GM18909 (cell line): ENCODE measurements around the gene DNAJC1.
"Not testable (repeated sequence)": the region's sequence is repeated elsewhere in the genome, so short reads cannot be mapped to it uniquely, and the experiment has no call there.

ENCODE experiments used
- ATAC-seq: cut with Tn5 transposase; IDR thresholded peaks from one replicate; pipeline ENCODE4 v1.9.1; 2021; ENCODE audit warnings: mild to moderate bottlenecking; ENCODE audit not compliant: unreplicated experiment, poor library complexity

The DNAJC1 gene

DNA sequence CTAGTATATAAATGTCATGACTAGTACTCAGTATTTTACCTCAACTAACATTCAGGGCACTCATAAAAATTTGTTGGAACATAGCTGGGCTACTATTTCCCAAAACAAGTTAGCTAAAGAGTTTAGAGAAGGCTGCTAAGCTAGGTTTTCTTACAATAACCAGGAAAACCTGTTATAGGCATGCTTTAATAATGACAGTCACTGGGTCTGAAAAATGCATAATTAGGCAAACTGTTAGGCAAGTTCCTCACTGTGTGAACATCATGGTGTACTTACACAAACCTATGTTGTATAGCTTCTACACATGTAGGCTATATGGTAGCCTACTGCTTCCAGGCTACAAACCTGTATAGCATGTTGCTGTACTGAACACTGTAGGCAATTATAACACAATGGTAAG lies 79.0 kb downstream of the DNAJC1 start:
- no peak for ATAC-seq

DNA sequence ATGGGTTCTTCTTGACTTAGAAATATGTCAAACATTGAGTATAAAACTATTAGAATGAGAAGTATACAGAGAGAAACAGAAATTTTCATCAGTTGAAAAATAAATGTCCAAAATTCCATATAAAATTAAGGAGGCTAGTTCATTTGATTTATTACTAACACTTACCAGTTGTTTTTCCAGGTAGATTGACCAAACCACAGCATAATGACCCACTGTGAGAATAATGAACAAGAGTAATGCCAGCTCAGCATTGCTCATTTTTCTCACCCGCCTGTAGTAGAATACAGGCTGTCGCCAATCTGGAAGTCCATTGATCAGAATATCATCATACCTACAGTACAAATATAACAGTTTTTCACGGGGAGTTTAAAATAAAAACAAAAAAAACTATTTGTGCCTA lies 82.9 kb downstream of the DNAJC1 start:
- no peak for ATAC-seq

DNA sequence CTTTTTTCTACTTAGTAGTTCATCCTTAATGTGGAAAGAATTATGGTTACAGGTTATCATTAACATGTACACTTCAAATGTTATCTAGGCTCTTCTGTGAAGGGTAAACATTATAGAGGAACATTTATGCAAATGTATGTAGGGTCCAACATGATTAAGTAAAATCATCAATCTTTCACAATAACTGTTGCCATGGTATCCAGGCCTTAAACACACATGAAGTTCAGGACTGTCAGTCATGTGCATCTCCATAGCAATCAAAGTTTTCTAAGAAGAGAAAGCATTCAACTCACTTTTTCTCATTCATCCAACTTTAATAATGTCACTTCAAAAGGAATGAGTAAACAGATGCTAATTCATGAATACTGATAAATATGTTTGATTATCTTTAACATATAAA lies 83.6 kb downstream of the DNAJC1 start:
- no peak for ATAC-seq

DNA sequence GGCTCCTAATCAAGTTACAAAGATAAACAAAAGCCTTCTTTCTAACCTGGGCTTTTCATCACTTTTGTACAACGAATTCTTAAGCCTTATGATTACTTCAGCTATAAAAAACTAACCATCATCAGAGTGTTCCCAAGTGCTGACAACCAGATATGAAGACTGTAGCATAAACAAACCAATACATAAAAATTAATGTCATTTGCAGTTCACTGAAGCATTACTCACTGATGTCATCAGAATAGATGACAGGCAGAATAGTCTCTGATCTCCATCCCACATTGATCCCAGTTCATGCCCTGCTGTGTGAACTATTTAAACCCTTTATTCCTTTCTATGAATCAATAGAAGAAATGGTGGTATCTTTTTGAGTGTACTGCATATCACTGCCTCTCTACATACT lies 84.4 kb downstream of the DNAJC1 start:
- ATAC-seq, result no peak

DNA sequence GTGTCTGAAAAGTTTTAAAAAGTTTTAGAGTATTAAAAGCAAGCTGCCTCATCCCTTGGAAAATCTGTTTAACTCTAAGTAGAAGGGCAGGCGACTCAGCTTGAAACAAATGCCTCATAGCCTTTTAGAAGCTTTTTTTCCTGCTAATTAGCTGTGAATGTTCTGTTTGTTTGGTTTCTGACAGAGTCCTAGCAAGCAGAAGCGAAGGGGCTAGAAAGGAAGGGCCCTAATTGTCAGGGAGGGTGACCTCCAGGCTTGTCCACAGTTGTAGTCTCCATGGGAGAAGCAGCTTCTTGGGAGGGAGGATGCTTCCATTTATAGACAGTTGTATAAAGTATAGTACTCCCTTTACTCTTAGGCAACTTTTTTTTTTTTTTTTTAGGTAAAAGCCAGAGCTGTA lies 90.9 kb downstream of the DNAJC1 start:
- no peak for ATAC-seq

DNA sequence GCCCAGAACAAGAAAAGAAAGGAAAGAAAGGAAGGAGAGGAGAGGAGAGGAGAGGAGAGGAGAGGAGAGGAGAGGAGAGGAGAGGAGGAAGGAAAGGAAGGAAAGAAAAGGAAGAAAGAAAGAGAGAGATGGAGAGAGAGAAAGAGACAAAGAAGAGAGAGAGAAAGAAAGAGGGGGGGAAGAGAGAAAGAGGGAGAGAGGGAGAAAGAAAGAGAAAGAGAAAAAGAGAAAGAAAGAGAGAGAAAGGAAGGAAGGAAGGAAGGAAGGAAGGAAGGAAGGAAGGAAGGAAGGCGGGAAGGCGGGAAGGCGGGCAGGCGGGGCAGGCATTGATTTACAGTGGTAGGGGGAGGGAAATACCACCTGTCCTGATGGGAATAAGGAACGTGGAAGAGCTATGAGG lies 92.7 kb downstream of the DNAJC1 start:
- no peak for ATAC-seq

DNA sequence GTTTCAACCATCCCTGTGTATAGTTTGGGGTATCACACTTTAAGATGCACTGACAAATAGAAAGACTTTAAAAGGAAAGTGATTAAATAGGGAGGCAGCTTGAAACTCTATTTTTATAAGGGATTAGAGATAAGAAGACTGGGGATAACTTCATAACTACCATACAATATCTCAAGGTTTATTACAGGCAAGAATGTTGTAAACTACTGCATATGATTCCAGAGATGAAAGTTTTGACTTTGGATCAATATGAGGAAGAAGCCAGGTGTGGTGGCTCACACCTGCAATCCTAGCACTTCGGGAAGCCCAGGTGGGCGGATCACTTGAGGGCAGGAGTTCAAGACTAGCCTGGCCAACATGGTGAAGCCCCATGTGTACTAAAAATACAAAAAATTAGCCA lies 96.1 kb downstream of the DNAJC1 start:
- ATAC-seq, result no peak

DNA sequence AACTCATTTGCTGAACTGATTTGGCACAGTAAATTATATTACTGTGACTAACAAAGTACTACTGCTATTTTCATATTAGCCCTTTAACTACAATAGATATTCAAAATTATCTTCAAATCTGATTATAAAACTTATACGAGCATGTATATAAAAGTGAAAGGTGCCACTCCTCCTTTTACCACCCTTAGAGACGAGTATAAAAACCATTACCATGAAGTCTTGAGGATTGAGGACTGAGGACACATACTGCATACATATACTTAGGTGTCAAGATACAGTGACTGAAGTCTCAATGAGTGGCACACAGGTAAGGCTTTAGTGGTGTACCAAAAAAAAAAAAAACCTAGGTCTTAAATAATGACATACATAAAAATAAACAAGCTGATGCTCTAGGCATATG lies 98.6 kb downstream of the DNAJC1 start:
- ATAC-seq, result no peak

DNA sequence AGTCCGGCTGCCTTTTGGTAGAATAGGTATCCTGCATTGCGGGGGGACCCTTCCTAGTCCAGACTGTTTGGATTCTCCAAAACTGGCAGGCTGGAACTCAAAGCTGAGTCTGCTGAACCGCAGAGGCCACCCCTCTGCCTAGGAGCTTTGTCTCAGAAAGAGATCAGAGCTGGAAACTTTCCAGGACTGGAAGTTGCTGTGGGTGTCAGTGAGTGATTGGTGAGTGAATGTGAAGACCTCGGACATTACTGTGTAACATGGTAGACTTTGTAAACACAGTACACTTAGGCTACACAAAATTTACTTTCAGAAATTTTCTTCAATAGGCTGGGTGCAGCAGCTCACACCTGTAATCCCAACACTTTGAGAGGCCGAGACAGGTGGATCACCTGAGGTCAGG lies 103.8 kb downstream of the DNAJC1 start:
- ATAC-seq, result no peak

DNA sequence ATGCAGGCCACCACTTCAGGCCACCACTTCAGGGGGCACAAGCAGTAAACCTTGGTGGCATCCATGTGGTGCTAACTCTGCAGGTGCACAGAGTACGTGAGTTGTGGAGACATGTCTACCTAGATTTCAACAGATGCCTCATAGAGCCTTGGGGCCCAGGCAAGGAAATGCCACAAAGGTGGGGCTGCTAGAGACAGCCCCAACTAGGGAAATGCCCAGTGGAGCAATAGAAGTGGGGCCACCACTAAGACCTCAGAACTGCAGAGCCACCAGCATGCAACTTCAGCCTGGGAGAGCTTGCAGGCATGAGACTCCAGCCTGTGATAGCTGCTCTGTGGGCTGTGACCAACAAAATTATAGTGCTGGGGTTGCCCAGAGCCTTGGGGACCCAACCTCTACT lies 107.6 kb downstream of the DNAJC1 start:
- no peak for ATAC-seq

DNA sequence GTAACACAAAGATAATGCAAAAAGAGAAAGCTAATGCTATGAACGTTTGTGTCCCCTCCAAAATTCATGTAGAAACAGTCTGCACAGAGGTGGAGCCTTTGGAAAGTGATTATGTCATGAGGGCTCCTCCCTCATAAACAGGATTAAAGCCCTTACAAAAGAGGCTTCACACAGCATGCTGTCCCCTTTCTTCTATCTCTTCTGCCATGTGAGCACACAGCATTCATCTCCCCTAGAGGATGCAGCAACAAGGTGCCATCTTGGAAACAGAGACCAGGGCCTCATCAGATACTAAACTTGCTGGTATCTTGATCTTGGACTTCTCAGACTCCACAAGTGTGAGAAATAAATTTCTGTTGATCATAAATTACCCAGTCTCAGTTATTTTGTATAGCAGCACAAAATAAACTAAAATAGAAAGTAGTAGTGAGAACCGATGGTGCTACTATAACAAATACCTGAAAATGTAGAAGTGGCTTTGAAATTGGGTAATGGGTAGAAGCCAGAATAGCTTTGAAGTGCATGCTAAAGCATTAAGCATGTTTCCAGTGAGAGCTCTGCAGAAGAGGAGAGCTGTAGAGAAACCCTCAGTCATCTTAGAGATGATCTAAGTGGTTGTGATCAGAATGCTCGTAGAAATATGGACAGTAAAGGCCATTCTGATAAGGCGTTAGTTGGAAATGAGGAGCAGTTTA lies 108.7 kb downstream of the DNAJC1 start:
- no peak for ATAC-seq

DNA sequence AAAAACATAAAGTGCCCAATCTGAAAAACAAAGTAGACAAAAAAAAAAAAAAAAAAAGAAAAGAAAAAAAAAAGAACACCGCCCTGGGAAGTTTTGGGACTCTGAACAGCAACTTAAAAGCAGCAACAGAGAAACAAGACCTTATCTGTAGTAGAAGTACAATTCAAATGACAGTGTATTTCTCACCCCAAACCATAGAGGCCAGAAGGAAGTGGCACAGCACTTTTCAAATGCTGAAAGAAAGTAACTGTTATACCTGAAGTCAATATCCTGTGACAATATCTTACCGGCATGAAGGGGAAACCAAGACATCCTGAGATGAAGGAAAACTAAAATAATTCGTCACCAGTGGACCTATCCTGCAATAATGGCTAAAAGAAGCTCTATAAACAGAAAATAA lies 112.1 kb downstream of the DNAJC1 start:
- ATAC-seq, result no peak

DNA sequence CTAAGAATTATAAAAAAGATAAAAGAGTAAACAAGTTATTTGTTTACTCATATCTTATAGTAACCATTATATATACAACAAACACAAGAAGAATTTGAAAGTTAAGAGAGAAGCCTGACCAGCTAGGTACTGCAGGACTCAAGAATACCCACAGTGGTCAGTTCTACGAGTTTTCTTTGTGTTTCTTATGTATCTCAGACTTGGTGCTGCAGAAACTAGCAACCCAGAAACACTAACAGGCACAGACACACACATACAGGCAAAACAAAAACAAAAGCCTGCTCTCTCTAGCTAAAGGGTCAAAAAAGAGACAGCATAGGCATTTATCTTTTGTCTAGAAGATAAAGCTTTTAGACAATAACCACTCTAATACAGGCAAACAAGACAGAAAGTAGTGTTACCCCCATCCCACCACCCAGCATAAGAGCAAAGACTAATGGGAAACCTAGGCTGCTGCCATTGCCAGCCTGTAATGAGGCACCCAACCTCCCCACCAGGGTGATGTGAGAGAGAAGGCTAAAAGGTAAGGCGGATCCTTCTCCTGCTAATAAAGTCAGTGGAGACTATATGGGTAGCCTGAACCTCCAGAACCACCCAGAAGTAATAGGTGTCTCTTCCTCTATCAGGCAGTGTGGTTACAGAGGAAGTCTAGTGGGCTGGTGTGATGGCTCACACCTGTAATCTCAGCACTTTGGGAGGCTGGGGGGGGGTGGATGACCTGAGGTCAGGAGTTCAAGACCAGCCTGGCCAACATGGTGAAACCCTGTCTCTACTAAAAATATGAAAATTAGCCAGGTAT lies 113.9 kb downstream of the DNAJC1 start:
- no peak for ATAC-seq

DNA sequence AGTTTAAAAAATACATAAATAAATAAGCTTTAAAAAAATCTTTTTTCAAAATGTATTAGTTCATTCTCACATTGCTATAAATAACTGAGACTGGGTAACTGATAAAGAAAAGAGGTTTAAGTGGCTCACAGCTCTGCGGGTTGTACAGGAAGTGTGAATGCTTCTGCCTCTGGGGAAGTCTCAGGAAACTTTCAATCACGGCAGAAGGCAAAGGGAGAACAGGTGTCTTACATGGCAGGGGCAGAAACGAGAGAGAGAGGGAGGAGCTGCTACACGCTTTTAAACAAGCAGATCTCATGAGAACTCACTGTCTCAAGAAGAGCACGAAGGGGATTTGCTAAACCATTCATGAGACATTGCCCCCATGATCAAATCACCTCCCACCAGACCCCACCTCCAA lies 114.6 kb downstream of the DNAJC1 start:
- peak; percentile 97 for ATAC-seq

DNA sequence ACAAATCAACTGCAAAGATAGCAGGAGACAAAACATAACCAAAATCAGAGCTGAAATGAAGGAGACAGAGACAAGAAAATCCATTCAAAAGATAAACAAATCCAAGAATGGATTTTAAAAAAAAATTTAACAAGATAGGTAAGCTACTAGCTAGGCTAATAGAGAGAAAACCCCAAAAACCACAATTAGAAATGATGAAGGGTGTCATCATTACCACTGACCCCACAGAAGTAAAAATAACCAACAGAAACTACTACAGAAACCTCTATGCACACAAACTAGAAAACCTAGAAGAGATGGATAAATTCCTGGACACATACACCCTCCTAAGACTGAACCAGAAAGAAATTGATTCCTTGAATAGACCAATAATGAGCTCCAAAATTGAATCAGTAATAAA lies 117.6 kb downstream of the DNAJC1 start:
- ATAC-seq, result no peak

DNA sequence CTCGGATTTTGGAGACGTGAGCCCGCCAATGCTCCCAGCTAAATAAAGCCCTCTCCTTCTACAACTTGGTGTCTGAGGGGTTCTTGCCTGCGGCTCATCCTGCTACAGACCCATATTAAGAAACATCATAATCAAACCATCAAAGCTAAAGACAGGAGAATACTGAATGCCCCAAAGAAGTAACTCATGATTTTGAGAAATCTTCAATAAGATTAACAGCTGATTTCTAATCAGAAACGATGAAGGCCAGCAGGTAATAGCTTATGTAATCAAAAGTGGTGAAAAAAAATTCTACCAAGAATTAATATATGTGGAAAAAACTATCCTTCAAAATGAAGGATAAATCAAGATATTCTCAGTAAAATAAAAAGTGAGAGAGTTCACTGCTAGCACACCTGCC lies 130.3 kb downstream of the DNAJC1 start:
- ATAC-seq, result no peak

DNA sequence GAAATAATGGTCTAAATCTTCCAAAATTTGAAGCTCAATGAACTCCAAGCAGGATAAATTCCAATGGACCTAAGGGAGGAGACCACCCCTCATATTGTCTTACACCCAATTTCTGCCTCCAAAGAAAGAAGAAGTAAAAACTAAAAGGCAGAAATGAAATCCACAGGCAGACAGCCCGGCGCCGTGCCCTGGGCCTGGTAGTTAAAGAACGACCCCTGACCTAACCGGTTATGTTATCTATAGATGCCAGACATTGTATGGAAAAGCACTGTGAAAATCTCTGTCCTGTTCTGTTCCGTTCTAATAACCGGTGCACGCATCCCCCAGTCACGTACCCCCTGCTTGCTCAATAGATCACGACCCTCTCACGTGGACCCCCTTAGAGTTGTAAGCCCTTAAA lies 130.8 kb downstream of the DNAJC1 start:
- not testable (repeated sequence) for ATAC-seq

DNA sequence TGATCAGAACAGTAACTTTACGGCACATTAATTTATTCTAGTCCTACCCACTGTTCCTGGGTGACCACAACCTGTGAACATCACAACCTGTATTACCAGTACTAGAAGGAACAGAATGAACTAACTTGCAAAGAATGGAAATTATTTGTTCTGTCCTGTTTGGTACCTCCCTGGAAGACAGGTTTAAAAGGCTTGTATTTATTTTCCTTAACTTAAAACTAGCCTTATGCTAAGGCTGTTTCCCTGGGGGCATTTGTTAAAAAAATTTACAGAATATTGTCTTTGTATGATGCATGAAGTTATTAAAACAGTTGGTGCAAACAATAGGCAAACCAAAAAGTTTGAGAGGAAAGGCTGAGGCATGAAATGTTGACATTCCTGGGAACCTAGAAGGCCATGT lies 132.7 kb downstream of the DNAJC1 start:
- ATAC-seq, result no peak

DNA sequence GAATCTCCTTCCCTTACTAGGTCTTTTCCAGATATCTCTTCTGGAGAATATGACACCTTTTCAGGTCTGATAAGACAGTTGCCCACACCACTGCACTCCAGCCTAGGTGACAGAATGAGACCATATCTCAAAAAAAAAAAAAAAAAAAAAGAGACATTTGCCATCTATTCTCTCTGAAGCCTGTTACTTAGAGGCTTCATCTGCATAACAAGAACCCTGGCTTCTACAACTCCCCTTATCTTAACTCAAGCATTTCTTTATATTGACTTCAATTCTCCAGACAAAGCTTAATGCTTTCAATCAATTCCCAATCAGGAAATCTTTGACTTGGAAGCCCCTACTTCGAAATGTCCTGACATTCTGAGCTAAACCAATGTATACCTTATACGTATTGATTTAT lies 134.4 kb downstream of the DNAJC1 start:
- ATAC-seq, result not testable (repeated sequence)

DNA sequence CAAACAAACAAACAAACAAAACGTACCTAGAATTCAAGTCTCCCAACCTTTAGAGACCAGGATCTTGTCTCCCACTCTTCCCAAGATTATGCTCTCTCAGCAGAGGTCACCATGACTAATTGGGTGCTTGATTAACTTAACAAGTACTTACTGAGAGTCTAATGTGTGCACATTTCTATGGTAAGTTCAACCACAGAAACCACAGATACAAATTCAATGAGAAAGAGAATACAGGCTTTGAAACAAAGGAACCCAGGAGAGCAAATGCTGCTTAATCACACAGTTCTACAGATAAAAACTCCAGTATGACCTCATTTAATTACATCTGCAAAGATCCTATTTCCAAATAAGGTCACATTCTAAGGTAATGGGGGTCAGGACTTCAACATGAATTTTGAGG lies 142.8 kb downstream of the DNAJC1 start:
- no peak for ATAC-seq

DNA sequence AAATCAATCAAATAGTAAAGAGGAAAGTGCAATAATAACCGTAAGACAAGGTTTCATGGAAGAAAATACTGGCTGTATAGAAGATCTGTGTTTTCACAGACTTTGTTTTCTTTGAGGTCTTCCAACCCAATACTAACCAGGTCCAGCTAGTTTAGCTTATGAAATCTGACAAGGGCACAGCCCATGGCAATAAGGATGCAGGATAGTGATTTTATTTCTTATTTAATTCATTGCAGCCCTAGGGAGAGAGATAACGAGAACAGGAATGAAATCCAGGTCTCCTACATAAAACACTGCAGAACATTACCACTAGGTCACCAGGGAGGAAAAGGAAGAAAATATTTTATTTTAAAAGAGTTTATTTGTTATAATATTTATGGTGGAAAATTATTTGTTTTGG lies 145.1 kb downstream of the DNAJC1 start:
- ATAC-seq, result no peak

DNA sequence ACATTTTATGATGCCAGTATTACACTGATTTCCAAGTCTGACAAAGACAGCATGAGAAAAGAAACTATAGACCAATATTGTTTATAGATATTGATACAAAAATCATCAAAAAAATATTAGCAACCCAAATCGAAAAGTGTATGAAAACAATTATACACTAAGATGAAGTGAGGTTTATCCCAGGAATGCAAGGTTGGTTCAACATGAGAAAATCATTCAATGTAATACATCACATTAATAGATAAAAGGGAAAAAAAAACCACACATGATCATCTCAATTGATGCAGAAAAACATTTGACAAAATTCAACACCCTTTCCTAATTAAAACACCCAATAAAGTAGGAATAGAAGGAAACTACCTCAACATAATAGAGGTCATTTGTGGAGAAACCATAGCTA lies 153.9 kb downstream of the DNAJC1 start:
- no peak for ATAC-seq
